Heart right ventricle (tissue), 16 donors: ENCODE data around the gene ADAMTS3. TPM values are rescaled to one million over a fixed set of nuclear protein-coding genes. Genes with fewer than 3 reads are reported as not detected.
A peak's percentile ranks its signal among the peaks of the same experiment; 100 is the strongest.

Source experiments
- ATAC-seq, 8 donors: fragments of 200-7000 bp; cut with Tn5 transposase; one replicate each; pipeline ENCODE4 v1.9.1; 2020; ENCODE audit warnings: mild to moderate bottlenecking in 8 of 8, moderate library complexity in 8 of 8, moderate number of reproducible peaks in 1 of 8
- DNase-seq, 2 donors: peaks; one replicate each; pipeline ENCODE4 v3.0.0-alpha.2; 2020
- H3K27ac ChIP-seq, 10 donors: fragments of 200-600 bp; sonication (generic) in 2 of 10; one replicate each; pipeline versions ENCODE4 v1.5.0 to v1.8.0; 2020 to 2022; ENCODE audit warnings: mild to moderate bottlenecking in 3 of 10
- H3K27me3 ChIP-seq, 7 donors: fragments of 200-600 bp; one replicate each; pipeline ENCODE4 v1.8.0; 2021 to 2022; ENCODE audit warnings: mild to moderate bottlenecking in 2 of 7
- H3K36me3 ChIP-seq, 9 donors: fragments of 200-600 bp; sonication (generic) in 1 of 9; one replicate each; pipeline versions ENCODE4 v1.5.0 to v1.8.0; 2020 to 2022; ENCODE audit warnings: mild to moderate bottlenecking in 2 of 9
- H3K4me1 ChIP-seq, 9 donors: fragments of 200-600 bp; sonication (generic) in 1 of 9; one replicate each; pipeline versions ENCODE4 v1.5.0 to v1.8.0; 2020 to 2022; ENCODE audit warnings: mild to moderate bottlenecking in 4 of 9
- H3K4me3 ChIP-seq, 10 donors: fragments of 200-600 bp; sonication (generic) in 2 of 10; one replicate each; pipeline versions ENCODE4 v1.5.0 to v1.8.0; 2020 to 2022; ENCODE audit warnings: mild to moderate bottlenecking in 7 of 10, moderate library complexity in 2 of 10
- H3K9me3 ChIP-seq, 11 donors: fragments of 200-600 bp in 10 of 11; sonication (generic) in 2 of 11; one replicate each; pipeline versions ENCODE4 v1.5.0 to v1.8.0; 2013 to 2022; ENCODE audit warnings: mild to moderate bottlenecking in 2 of 11, control low read depth in 1 of 11, moderate library complexity in 1 of 11
- WGBS, 2 donors: extraction: QIAGEN DNeasy Blood & Tissue Kit; methylation state at CpG; one replicate each; pipeline ENCODE4 v1.1.7; 2013; ENCODE audit warnings: inconsistent platforms in 1 of 2; 5-methylcytosine and 5-hydroxymethylcytosine counted together
- intact Hi-C, 10 donors: fragments of 100-400 bp; cut with DNase I; formaldehyde crosslinking; loops; one replicate each; pipeline versions ENCODE4 v1.11.1 to v1.14.2; 2022
- polyA plus RNA-seq, 2 donors: library from polyadenylated mRNA; stranded (reverse); fragments of 200-250 nt; gene quantifications; one replicate each; pipeline ENCODE4 v1.2.3, GENCODE V29; 2013
- total RNA-seq, 10 donors: library from RNA; stranded (reverse); fragmentation: NEBNext Ultra II Directional in 3 of 10; extraction: Animal tissue kit (Norgen Biotek cat#: 25700) in 3 of 10; gene quantifications; one replicate each; pipeline versions ENCODE4 v1.2.1 to v1.2.4, GENCODE V29; 2021 to 2023
- TF ChIP-seq, protein P1 (sequence below), 9 donors: fragments of 200-600 bp; sonication (generic) in 2 of 9; IDR thresholded peaks; one replicate each; pipeline versions ENCODE4 v1.5.0 to v1.8.0; 2021 to 2022; ENCODE audit warnings: antibody characterized with exemption in 9 of 9, mild to moderate bottlenecking in 5 of 9, moderate library complexity in 1 of 9
- donor health status: Arrhythmogenic right ventricular cardiomyopathy.
- donor health status: ischemic (EF 13 %, LVEDD 7.1; RV severe dilation, severe dysfunction).
- donor health status: healthy with polysubstance abuse.
- donor health status: DM: no; HTN: yes; CAD: no.
- donor health status: DM: no; HTN: no; CAD: no.
- donor health status: ischemic (EF 25% LVEDD 6.9; RV normal size, moderate dysfunction).
- donor health status: ischemic (EF 25% LVEDD 5.7; RV mildly dilated, moderate dysfunction).
- donor health status: healthy.
- donor health status: DM: yes; HTN: yes; CAD: no.
- donor health status: Ischemic cardiomyopathy.
- donor health status: ischemic (EF 35%, LVEDD 5.7; RV mildly dilated, moderate dysfunction).
- donor health status: nonischemic (EF 11% LVEDD 7.7; RV severe dilation, severe dysfunction).
- donor health status: DM: yes; HTN: yes; CAD: no.
- donor health status: PGD.
- donor health status: ischemic (EF 29% LVEDD 5.4; RV normal size, mild dysfunction).
- donor health status: nonischemic (EF 23%, LVEDD 6.1; RV moderate dilation, normal function).

Gene ADAMTS3
- total and polyA plus RNA-seq, 12 donors = 0.23 to 1.1 (median 0.54) TPM

DNA sequence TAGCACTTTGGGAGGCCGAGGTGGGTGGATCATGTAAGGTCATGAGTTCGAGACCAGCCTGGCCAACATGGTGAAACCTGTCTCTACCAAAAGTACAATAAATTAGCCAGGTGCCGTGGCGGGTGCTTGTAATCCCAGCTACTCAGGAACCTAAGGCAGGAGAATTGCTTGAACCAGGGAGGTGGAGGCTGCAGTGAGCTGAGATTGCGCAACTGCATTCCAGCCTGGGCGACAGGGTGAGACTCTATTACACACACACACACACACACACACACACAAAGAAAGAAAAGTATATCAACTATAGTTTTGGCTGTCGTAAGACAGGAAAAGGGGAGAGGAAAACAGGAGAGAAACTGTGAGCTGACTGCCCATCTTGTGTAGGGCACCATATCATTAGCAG, 171.7 kb downstream of the ADAMTS3 start:
- no peak for DNase-seq
- TF ChIP-seq, protein P1, sequence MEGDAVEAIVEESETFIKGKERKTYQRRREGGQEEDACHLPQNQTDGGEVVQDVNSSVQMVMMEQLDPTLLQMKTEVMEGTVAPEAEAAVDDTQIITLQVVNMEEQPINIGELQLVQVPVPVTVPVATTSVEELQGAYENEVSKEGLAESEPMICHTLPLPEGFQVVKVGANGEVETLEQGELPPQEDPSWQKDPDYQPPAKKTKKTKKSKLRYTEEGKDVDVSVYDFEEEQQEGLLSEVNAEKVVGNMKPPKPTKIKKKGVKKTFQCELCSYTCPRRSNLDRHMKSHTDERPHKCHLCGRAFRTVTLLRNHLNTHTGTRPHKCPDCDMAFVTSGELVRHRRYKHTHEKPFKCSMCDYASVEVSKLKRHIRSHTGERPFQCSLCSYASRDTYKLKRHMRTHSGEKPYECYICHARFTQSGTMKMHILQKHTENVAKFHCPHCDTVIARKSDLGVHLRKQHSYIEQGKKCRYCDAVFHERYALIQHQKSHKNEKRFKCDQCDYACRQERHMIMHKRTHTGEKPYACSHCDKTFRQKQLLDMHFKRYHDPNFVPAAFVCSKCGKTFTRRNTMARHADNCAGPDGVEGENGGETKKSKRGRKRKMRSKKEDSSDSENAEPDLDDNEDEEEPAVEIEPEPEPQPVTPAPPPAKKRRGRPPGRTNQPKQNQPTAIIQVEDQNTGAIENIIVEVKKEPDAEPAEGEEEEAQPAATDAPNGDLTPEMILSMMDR (IDR thresholded peaks at IDR 0.05) = no peak
- ATAC-seq = no peak
- intact Hi-C loops = no loop called here
- Histone ChIP-seq H3K36me3 (no peaks in the 10 kb centered on the region), H3K4me3 (no peak overlapping the region), H3K9me3 (no peaks in the 10 kb centered on the region), H3K27me3 (no peaks in the 10 kb centered on the region), H3K4me1 (no peaks in the 10 kb centered on the region), H3K27ac (no peak overlapping the region)
- WGBS, 2 donors = 88 to 95% methylated on average over 7 of the region's 7 CpGs

DNA sequence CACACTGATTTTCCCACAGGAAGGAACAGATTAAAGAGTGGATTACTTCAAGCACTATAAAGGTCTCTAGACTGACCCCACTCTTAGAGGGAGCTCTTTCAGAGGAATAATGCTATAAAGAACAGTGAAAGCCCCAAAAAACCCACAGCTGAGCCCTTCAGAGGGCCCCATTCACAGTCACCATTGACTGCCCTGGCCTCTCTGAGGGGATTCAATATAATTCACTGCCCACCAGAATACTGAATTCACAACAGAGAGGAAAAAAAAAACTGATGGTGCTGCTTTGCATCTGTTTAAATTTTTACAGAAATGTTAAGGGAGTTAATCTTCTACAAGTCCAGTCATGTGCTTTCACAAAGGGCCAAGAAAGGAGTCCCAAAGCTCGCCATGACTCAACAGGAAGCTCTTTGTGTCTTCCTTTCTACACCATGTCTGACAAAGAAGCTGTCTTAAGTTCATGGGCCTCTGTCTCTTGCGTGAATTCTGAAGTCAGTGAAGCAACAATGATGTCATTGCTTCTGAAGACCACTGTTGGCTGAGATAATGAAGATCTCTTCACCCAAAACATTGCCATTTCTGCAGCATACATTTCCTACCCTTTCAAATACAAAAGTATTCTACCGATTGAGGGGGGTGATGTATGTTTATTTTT, 174.9 kb downstream of the ADAMTS3 start:
- DNase-seq = no peak
- no peak overlapping the region for H3K27ac ChIP-seq
- no peaks in the 10 kb centered on the region for H3K9me3 ChIP-seq
- no peak overlapping the region for H3K4me3 ChIP-seq
- WGBS, 2 donors = 84 to 88% methylated on average over 3 of the region's 3 CpGs
- no peaks in the 10 kb centered on the region for H3K36me3 ChIP-seq
- intact Hi-C loops = no loop called here
- ATAC-seq = no peak
- peaks cover 0 to 16% (median 6%) of the 10 kb centered on the region in 9 donors for H3K4me1 ChIP-seq
- TF ChIP-seq, protein P1 (IDR thresholded peaks at IDR 0.05) = no peak
- no peaks in the 10 kb centered on the region for H3K27me3 ChIP-seq

DNA sequence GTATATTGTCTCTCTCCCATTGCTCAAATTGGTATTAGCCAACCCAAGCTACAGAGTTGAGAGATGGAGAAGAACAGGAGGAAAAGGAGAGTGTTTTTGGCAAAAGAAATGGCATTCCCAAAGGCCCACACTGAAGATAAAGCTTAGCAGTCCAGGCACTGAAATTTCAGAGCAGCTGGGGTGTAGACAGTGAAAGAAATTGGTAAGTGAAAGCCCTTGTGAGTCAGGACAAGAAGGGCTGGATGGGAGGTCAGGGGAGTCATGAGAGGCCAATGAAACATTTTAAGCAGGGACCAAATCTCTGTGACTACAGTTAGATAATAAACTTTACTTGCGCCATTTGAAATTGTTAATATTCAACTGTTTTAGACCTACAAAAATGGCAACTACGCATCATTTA, 177.7 kb downstream of the ADAMTS3 start:
- no peak overlapping the region for H3K27ac ChIP-seq
- WGBS, 2 donors = 94 to 95% methylated on average over 2 of the region's 2 CpGs
- H3K36me3 ChIP-seq = no peaks in the 10 kb centered on the region
- no peaks in the 10 kb centered on the region for H3K9me3 ChIP-seq
- no peak for DNase-seq
- peak in 5 of 8 donors; percentile 27 to 72 (median 46) for ATAC-seq
- no peak overlapping the region for H3K4me3 ChIP-seq
- H3K4me1 ChIP-seq = peaks cover 0 to 29% (median 6%) of the 10 kb centered on the region in 9 donors
- H3K27me3 ChIP-seq = no peaks in the 10 kb centered on the region
- TF ChIP-seq, protein P1 (IDR thresholded peaks at IDR 0.05) = no peak
- intact Hi-C loops = no loop called here

DNA sequence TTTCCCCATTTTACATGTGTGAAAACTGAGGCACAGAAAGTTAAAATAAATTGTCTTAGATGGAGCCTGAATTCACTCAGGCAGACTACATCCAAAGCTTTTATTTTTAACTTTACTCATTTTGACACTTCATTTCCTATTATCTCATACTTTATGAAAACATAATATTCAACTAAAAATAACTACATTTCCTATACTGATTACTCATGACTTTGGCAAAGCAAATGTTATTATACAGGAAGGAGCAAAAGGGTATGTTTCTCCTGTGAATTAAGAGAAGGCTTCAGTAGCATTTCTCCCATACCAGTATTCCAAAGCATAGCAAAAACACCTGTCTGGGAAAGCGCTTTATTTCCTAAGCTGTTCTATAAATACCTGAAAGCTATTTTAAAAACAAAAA, 178.6 kb downstream of the ADAMTS3 start:
- DNase-seq = no peak
- WGBS, 2 donors = 34 to 42% methylated on average over 1 of the region's 1 CpG
- Histone ChIP-seq H3K9me3 (no peaks in the 10 kb centered on the region), H3K36me3 (no peaks in the 10 kb centered on the region), H3K27me3 (no peaks in the 10 kb centered on the region), H3K4me1 (peaks cover 0 to 29% (median 6%) of the 10 kb centered on the region in 9 donors), H3K27ac (no peak overlapping the region), H3K4me3 (no peak overlapping the region)
- peak in 4 of 8 donors; percentile 38 to 85 (median 66) for ATAC-seq
- TF ChIP-seq, protein P1 (IDR thresholded peaks at IDR 0.05) = no peak
- intact Hi-C loops = no loop called here
